ENCODE data around the gene ABR.

The ABR gene

GRCh38 chr17:1003633-1003971 lies 176.2 kb downstream of the ABR start:
- TF ChIP-seq EZH2 (optimal IDR thresholded peaks at IDR 0.05; ENCODE audit: low read depth, low read length) (no peak), CTCF (IDR thresholded peaks at IDR 0.05; ENCODE audit: low read length) (no peak), EZH2phosphoT487 (IDR thresholded peaks at IDR 0.05; ENCODE audit: low read length) (no peak)
- H3K79me2 ChIP-seq (ENCODE audit: low read length), result peaks cover 20% of the 10 kb centered on the region
- no peak for DNase-seq
- no peak overlapping the region for H3K4me2 ChIP-seq (ENCODE audit: low read depth, low read length)
- no peak overlapping the region for H3K4me3 ChIP-seq (ENCODE audit: low read length)
- no peaks in the 10 kb centered on the region for H3K9me2 ChIP-seq (replicated peaks; ENCODE audit: insufficient read depth, low read length)
- H4K20me1 ChIP-seq (ENCODE audit: insufficient read depth, low read length), result no peaks in the 10 kb centered on the region; the same call in 1 of the 2 replicates
- no peak overlapping the region for H3K9ac ChIP-seq (ENCODE audit: low read length)
- H3K4me1 ChIP-seq (ENCODE audit: low read length), result peaks cover 4% of the 10 kb centered on the region
- peaks cover 11% of the 10 kb centered on the region; the same call in 1 of the 2 replicates for H3K36me3 ChIP-seq (replicated peaks; ENCODE audit: insufficient read depth, low read length)
- H3K27ac ChIP-seq (ENCODE audit: low read length), result no peak overlapping the region
- H3K9me3 ChIP-seq (replicated peaks; ENCODE audit: insufficient read depth, low read length), result no peaks in the 10 kb centered on the region
- no peaks in the 10 kb centered on the region for H3K27me3 ChIP-seq (replicated peaks; ENCODE audit: insufficient read depth, low read length)
- H3F3A ChIP-seq (ENCODE audit: insufficient read depth, low read length), result peaks cover 8% of the 10 kb centered on the region
- no peak overlapping the region for H2AFZ ChIP-seq (ENCODE audit: low read length)

- no peak overlapping the region for H2AFZ ChIP-seq (ENCODE audit: low read length)
- no peak overlapping the region for H3K4me3 ChIP-seq (ENCODE audit: low read length)
- H3K4me1 ChIP-seq (ENCODE audit: low read length), result peaks cover 11% of the 10 kb centered on the region
- H3K9me3 ChIP-seq (replicated peaks; ENCODE audit: insufficient read depth, low read length), result no peaks in the 10 kb centered on the region
- H3K9me2 ChIP-seq (replicated peaks; ENCODE audit: insufficient read depth, low read length), result no peaks in the 10 kb centered on the region
- no peak overlapping the region for H3K4me2 ChIP-seq (ENCODE audit: low read depth, low read length)
- TF ChIP-seq EZH2phosphoT487 (IDR thresholded peaks at IDR 0.05; ENCODE audit: low read length), result no peak
- no peak for TF ChIP-seq EZH2 (optimal IDR thresholded peaks at IDR 0.05; ENCODE audit: low read depth, low read length)
- no peak for TF ChIP-seq CTCF (IDR thresholded peaks at IDR 0.05; ENCODE audit: low read length)
- no peak overlapping the region for H3K9ac ChIP-seq (ENCODE audit: low read length)
- H4K20me1 ChIP-seq (ENCODE audit: insufficient read depth, low read length), result no peaks in the 10 kb centered on the region; the same call in 1 of the 2 replicates
- peaks cover 9% of the 10 kb centered on the region for H3F3A ChIP-seq (ENCODE audit: insufficient read depth, low read length)
- peaks cover 26% of the 10 kb centered on the region for H3K79me2 ChIP-seq (ENCODE audit: low read length)
- no peak for DNase-seq
- no peak overlapping the region for H3K27ac ChIP-seq (ENCODE audit: low read length)
- H3K27me3 ChIP-seq (replicated peaks; ENCODE audit: insufficient read depth, low read length), result no peaks in the 10 kb centered on the region
- H3K36me3 ChIP-seq (replicated peaks; ENCODE audit: insufficient read depth, low read length), result peaks cover 11% of the 10 kb centered on the region; the same call in 1 of the 2 replicates
Observed at GRCh38 chr17:1002771-1003555, 176.8 kb downstream of the ABR start.

DNA sequence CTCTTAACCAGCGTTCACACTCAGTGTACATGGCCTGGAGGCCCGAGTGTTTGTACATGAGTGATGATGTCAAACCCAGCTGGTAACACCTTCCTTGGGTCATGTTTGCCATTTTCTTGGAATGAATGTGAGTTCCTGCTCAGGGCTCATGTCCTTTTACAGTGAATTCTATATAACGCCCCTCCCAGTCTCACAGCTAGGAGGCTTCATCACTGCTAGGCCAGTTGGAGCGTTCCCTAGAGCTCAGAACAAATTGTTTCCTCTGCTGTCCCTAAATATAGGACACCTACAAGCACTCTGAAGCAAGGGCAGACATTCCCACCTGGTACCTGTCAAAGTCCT lies 177.4 kb downstream of the ABR start:
- H3K9ac ChIP-seq (ENCODE audit: low read length), result no peak overlapping the region

More for the DNA sequence above, 177.4 kb downstream of the ABR start:
- peaks cover 32% of the 10 kb centered on the region for H3K79me2 ChIP-seq (ENCODE audit: low read length)
- no peaks in the 10 kb centered on the region for H3K27me3 ChIP-seq (replicated peaks; ENCODE audit: insufficient read depth, low read length)
- no peaks in the 10 kb centered on the region for H3K9me2 ChIP-seq (replicated peaks; ENCODE audit: insufficient read depth, low read length)
- peaks cover 11% of the 10 kb centered on the region; the same call in 1 of the 2 replicates for H3K36me3 ChIP-seq (replicated peaks; ENCODE audit: insufficient read depth, low read length)
- TF ChIP-seq EZH2phosphoT487 (IDR thresholded peaks at IDR 0.05; ENCODE audit: low read length), result no peak
- TF ChIP-seq CTCF (IDR thresholded peaks at IDR 0.05; ENCODE audit: low read length), result no peak
- TF ChIP-seq EZH2 (optimal IDR thresholded peaks at IDR 0.05; ENCODE audit: low read depth, low read length), result no peak
- peaks cover 9% of the 10 kb centered on the region for H3F3A ChIP-seq (ENCODE audit: insufficient read depth, low read length)
- no peak overlapping the region for H3K4me2 ChIP-seq (ENCODE audit: low read depth, low read length)
- DNase-seq, result no peak
- no peak overlapping the region for H3K27ac ChIP-seq (ENCODE audit: low read length)
- peaks cover 14% of the 10 kb centered on the region for H3K4me1 ChIP-seq (ENCODE audit: low read length)
- no peak overlapping the region for H3K4me3 ChIP-seq (ENCODE audit: low read length)
- no peak overlapping the region for H2AFZ ChIP-seq (ENCODE audit: low read length)
- H4K20me1 ChIP-seq (ENCODE audit: insufficient read depth, low read length), result no peaks in the 10 kb centered on the region; the same call in 1 of the 2 replicates
- H3K9me3 ChIP-seq (replicated peaks; ENCODE audit: insufficient read depth, low read length), result no peaks in the 10 kb centered on the region

All from MM.1S (cell line).